Measurements from ENCODE around the gene JAKMIP1. TPM values are rescaled to one million over a fixed set of nuclear protein-coding genes. Genes with fewer than 3 reads are reported as not detected.

The JAKMIP1 gene
- total RNA-seq, 1 experiment from 2014 or later, result not detected

DNA sequence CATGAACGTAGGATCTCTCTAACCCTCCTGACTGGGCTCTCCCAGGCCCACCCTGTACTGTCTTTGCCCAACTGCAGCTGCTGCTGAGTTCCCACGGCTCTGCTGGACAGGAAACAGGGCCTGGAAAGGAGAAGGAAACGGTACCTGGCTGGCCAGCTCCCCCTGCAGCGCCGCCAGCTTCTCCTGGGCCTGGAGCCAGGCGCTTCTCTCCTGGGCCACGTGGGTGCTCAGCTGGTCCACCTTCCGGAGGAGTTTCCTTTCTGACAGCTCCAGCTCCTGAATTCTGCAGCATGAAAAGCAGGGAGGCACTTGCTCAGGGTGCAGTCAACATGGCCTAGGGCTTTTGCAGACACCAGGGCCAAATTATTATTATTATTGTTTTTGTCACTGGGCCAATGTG lies 188.7 kb downstream of the JAKMIP1 start:
- CTCF ChIA-PET, result no interaction called here
- no peak overlapping the region for H3K27ac ChIP-seq (ENCODE audit: low read length)
- POLR2A ChIA-PET, result interaction anchor here (0.7 kb wide), 1 partner anchor 870 kb away, joined by 3 read pairs; no protein-coding TSS in a partner anchor
- in situ Hi-C loops (cut with HindIII; ENCODE audit: low pct_unique_long_range_greater_than_20kb, low sequenced_read_pairs) (no loop called here), intact Hi-C loops (cut with micrococcal nuclease; ENCODE audit: unreplicated experiment) (no loop called here)
- no peaks in the 10 kb centered on the region for H3K36me3 ChIP-seq (ENCODE audit: control insufficient read depth, insufficient read depth, low read length)
- DNase-seq (ENCODE audit: low read depth, low spot score) (no peak), ATAC-seq (no peak)
- no peaks in the 10 kb centered on the region for H3K4me1 ChIP-seq (ENCODE audit: control insufficient read depth, insufficient read depth, low read length)
- H3K9me3 ChIP-seq (ENCODE audit: control insufficient read depth, insufficient read depth, low read depth, low read length), result no peaks in the 10 kb centered on the region
- no TSS peak for BruUV-seq (replicated peaks)
- TF ChIP-seq TCF7L2 (IDR thresholded peaks at IDR 0.05; ENCODE audit: low read depth, low read length) (no peak), POLR2AphosphoS5 (IDR thresholded peaks at IDR 0.05; ENCODE audit: low read depth, low read length) (no peak), SIN3A (IDR thresholded peaks at IDR 0.05; ENCODE audit: borderline replicate concordance, insufficient read depth, low read depth, low read length) (no peak)
- TF ChIP-seq, protein P1, sequence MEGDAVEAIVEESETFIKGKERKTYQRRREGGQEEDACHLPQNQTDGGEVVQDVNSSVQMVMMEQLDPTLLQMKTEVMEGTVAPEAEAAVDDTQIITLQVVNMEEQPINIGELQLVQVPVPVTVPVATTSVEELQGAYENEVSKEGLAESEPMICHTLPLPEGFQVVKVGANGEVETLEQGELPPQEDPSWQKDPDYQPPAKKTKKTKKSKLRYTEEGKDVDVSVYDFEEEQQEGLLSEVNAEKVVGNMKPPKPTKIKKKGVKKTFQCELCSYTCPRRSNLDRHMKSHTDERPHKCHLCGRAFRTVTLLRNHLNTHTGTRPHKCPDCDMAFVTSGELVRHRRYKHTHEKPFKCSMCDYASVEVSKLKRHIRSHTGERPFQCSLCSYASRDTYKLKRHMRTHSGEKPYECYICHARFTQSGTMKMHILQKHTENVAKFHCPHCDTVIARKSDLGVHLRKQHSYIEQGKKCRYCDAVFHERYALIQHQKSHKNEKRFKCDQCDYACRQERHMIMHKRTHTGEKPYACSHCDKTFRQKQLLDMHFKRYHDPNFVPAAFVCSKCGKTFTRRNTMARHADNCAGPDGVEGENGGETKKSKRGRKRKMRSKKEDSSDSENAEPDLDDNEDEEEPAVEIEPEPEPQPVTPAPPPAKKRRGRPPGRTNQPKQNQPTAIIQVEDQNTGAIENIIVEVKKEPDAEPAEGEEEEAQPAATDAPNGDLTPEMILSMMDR (IDR thresholded peaks at IDR 0.05), result no peak
- TF ChIP-seq, protein P2, sequence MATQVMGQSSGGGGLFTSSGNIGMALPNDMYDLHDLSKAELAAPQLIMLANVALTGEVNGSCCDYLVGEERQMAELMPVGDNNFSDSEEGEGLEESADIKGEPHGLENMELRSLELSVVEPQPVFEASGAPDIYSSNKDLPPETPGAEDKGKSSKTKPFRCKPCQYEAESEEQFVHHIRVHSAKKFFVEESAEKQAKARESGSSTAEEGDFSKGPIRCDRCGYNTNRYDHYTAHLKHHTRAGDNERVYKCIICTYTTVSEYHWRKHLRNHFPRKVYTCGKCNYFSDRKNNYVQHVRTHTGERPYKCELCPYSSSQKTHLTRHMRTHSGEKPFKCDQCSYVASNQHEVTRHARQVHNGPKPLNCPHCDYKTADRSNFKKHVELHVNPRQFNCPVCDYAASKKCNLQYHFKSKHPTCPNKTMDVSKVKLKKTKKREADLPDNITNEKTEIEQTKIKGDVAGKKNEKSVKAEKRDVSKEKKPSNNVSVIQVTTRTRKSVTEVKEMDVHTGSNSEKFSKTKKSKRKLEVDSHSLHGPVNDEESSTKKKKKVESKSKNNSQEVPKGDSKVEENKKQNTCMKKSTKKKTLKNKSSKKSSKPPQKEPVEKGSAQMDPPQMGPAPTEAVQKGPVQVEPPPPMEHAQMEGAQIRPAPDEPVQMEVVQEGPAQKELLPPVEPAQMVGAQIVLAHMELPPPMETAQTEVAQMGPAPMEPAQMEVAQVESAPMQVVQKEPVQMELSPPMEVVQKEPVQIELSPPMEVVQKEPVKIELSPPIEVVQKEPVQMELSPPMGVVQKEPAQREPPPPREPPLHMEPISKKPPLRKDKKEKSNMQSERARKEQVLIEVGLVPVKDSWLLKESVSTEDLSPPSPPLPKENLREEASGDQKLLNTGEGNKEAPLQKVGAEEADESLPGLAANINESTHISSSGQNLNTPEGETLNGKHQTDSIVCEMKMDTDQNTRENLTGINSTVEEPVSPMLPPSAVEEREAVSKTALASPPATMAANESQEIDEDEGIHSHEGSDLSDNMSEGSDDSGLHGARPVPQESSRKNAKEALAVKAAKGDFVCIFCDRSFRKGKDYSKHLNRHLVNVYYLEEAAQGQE (IDR thresholded peaks at IDR 0.05; ENCODE audit: insufficient read depth in 1 of 2, low read depth in 2 of 2, low read length in 1 of 2), result no peak
- no peak overlapping the region for H3K4me3 ChIP-seq (ENCODE audit: low read depth in 2 of 2, low read length in 2 of 2)
- no peaks in the 10 kb centered on the region for H3K27me3 ChIP-seq (ENCODE audit: control insufficient read depth, insufficient read depth, low read length)

DNA sequence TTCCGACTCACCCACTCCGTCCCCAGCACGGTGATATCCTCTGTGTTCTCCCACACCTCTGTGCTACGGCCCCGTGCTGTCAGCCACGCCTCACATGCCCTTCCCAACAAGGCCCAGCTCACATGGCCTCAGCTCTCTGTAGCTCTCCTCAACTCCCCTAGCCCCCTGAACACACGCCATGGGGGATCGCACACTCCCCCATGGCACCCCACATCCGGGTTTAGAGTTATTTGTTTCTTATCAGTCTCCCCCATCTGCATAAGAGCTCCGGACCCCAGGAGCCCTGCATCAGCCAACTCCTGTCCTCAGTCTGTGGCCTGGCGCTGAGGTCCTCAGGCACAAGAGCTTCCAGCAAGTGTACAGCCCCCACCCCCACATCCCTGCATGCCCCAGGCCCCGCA lies 189.1 kb downstream of the JAKMIP1 start:
- Histone ChIP-seq H3K27me3 (ENCODE audit: control insufficient read depth, insufficient read depth, low read length) (no peaks in the 10 kb centered on the region; the same call in 1 of the 2 replicates), H3K27ac (ENCODE audit: low read length) (no peak overlapping the region), H3K36me3 (ENCODE audit: control insufficient read depth, insufficient read depth, low read length) (no peaks in the 10 kb centered on the region), H3K4me1 (ENCODE audit: control insufficient read depth, insufficient read depth, low read length) (no peaks in the 10 kb centered on the region), H3K4me3 (ENCODE audit: low read depth in 2 of 2, low read length in 2 of 2) (no peak overlapping the region), H3K9me3 (ENCODE audit: control insufficient read depth, insufficient read depth, low read depth, low read length) (no peaks in the 10 kb centered on the region)
- TF ChIP-seq, protein P2 (IDR thresholded peaks at IDR 0.05; ENCODE audit: insufficient read depth in 1 of 2, low read depth in 2 of 2, low read length in 1 of 2), result no peak
- TF ChIP-seq, protein P1 (IDR thresholded peaks at IDR 0.05), result no peak
- TF ChIP-seq TCF7L2 (IDR thresholded peaks at IDR 0.05; ENCODE audit: low read depth, low read length), result no peak
- TF ChIP-seq SIN3A (IDR thresholded peaks at IDR 0.05; ENCODE audit: borderline replicate concordance, insufficient read depth, low read depth, low read length), result no peak
- TF ChIP-seq POLR2AphosphoS5 (IDR thresholded peaks at IDR 0.05; ENCODE audit: low read depth, low read length), result no peak
- intact Hi-C loops (cut with micrococcal nuclease; ENCODE audit: unreplicated experiment) (no loop called here), in situ Hi-C loops (cut with HindIII; ENCODE audit: low pct_unique_long_range_greater_than_20kb, low sequenced_read_pairs) (no loop called here)
- ChIA-PET CTCF (no interaction called here), POLR2A (interaction anchor here (0.6 to 0.7 kb wide), 2 partner anchors 167 to 870 kb away, joined by 3 read pairs; no protein-coding TSS in a partner anchor)
- ATAC-seq (no peak), DNase-seq (ENCODE audit: low read depth, low spot score) (no peak)
- BruUV-seq (replicated peaks), result no TSS peak
